HepG2 (cell line): ENCODE results near the gene PDZD2. TPM values are rescaled to one million over a fixed set of nuclear protein-coding genes. Genes with fewer than 3 reads are reported as not detected.
"Not testable (repeated sequence)": the region's sequence is repeated elsewhere in the genome, so short reads cannot be mapped to it uniquely, and the experiment has no call there.

ENCODE experiments used
- ATAC-seq: fragments of 200-7000 bp; cut with Tn5 transposase; 3 replicates; pipeline ENCODE4 v1.9.1; 2020; ENCODE audit warnings: mild to moderate bottlenecking, moderate library complexity
- BruUV-seq: library from RNA; stranded (reverse); fragments of 400-500 nt; replicated peaks from 2 replicates; lab custom pipeline; 2021; lab: Mats Ljungman, UMichigan
- CTCF ChIA-PET: fragments of 300-600 bp; formaldehyde crosslinking; extraction: SDS; loops from one replicate; lab custom pipeline; 2021; ENCODE audit warnings: low total read pairs, inconsistent platforms, low intra/inter-chr PET ratio; lab: Yijun Ruan, JAX
- POLR2A ChIA-PET: fragments of 350-600 bp; sonication (Branson Sonifier 250); formaldehyde crosslinking; loops from one replicate; lab custom pipeline; 2020; ENCODE audit warnings: antibody characterized with exemption, inconsistent platforms; lab: Yijun Ruan, JAX
- DNase-seq: peaks from one replicate; pipeline ENCODE4 v3.0.0-alpha.2; 2015; ENCODE audit warnings: low spot score
- FAIRE-seq: peaks from 3 replicates; lab custom pipeline; 2011; peaks lifted over from hg19 to GRCh38; lab: Jason Lieb, UNC
- H2AFZ ChIP-seq: one replicate; pipeline ENCODE4 v1.6.1; 2011; ENCODE audit warnings: low read length, inconsistent platforms
- H3K27ac ChIP-seq: fragments of 300-600 bp; 3 replicates; pipeline ENCODE4 v1.8.0; 2011; ENCODE audit warnings: mixed run types, mild to moderate bottlenecking, mixed read lengths, low read length, inconsistent platforms; ENCODE audit not compliant: insufficient read depth; ENCODE audit errors: extremely low read length
- H3K27me3 ChIP-seq, 2 experiments: fragments of 200-600 bp in 1 of 2; 2 replicates in 1 of 2; 3 replicates in 1 of 2; pipeline versions ENCODE4 v1.6.0 to v1.8.0; 2011; ENCODE audit warnings: low read length in 2 of 2, mild to moderate bottlenecking in 2 of 2, moderate library complexity in 2 of 2, inconsistent platforms in 1 of 2; ENCODE audit not compliant: insufficient read depth in 2 of 2, control insufficient read depth in 1 of 2
- H3K36me3 ChIP-seq, 2 experiments: fragments of 200-600 bp in 1 of 2; replicated peaks in 1 of 2; 2 replicates in 1 of 2; 3 replicates in 1 of 2; pipeline versions ENCODE4 v1.5.1 to v1.8.0; 2011; ENCODE audit warnings: low read length in 2 of 2, inconsistent platforms in 1 of 2; ENCODE audit not compliant: insufficient read depth in 2 of 2, control insufficient read depth in 1 of 2
- H3K4me1 ChIP-seq: 2 replicates; pipeline ENCODE4 v1.5.1; 2012; ENCODE audit warnings: low read length, inconsistent platforms; ENCODE audit not compliant: insufficient read depth
- H3K4me2 ChIP-seq: 2 replicates; pipeline ENCODE4 v1.6.0; 2011; ENCODE audit warnings: low read depth, low read length, inconsistent platforms
- H3K4me3 ChIP-seq, 3 experiments: fragments of 200-600 bp in 1 of 3; sonication (generic), shearing (Covaris generic) in 1 of 3; replicated peaks in 1 of 3; 2 replicates each; pipeline ENCODE4 v1.5.1; 2011 to 2016; ENCODE audit warnings: low read length in 3 of 3, inconsistent platforms in 2 of 3, low read depth in 2 of 3, mild to moderate bottlenecking in 2 of 3, control low read depth in 1 of 3, mixed read lengths in 1 of 3; ENCODE audit not compliant: insufficient read depth in 1 of 3
- H3K79me2 ChIP-seq: one replicate; pipeline ENCODE4 v1.6.1; 2011; ENCODE audit warnings: low read length, inconsistent platforms; ENCODE audit not compliant: insufficient read depth
- H3K9ac ChIP-seq: 2 replicates; pipeline ENCODE4 v1.6.0; 2011; ENCODE audit warnings: mild to moderate bottlenecking, low read depth, low read length, inconsistent platforms; ENCODE audit not compliant: insufficient read depth
- H3K9me3 ChIP-seq: 2 replicates; pipeline ENCODE4 v1.5.1; 2012; ENCODE audit warnings: mild to moderate bottlenecking, low read length
- H4K20me1 ChIP-seq: 2 replicates; pipeline ENCODE4 v1.6.0; 2011; ENCODE audit warnings: inconsistent platforms, mild to moderate bottlenecking, low read length, moderate library complexity; ENCODE audit not compliant: insufficient read depth
- CEBPB ChIP-seq: IDR thresholded peaks from 2 replicates; pipeline ENCODE4 v1.6.1; 2011; ENCODE audit warnings: low read depth, low read length, improper control_type of control experiment, borderline replicate concordance
- GATAD2A ChIP-seq: IDR thresholded peaks from 2 replicates; pipeline ENCODE4 v1.6.1; 2016
- HNF4A ChIP-seq: sonication (generic); formaldehyde crosslinking; IDR thresholded peaks from 2 replicates; pipeline ENCODE4 v1.4.0; 2020; ENCODE audit warnings: missing genetic modification reagents
- HOXA3 ChIP-seq: sonication (generic); formaldehyde crosslinking; IDR thresholded peaks from 2 replicates; pipeline ENCODE4 v1.5.0; 2020; ENCODE audit warnings: missing genetic modification reagents
- SALL1 ChIP-seq: sonication (generic); formaldehyde crosslinking; IDR thresholded peaks from 2 replicates; pipeline ENCODE4 v1.8.0; 2022; ENCODE audit warnings: mild to moderate bottlenecking, missing genetic modification reagents
- SAP130 ChIP-seq: IDR thresholded peaks from 2 replicates; pipeline ENCODE4 v1.6.1; 2016; ENCODE audit warnings: low read depth
- SNAPC5 ChIP-seq: sonication (generic); formaldehyde crosslinking; IDR thresholded peaks from 2 replicates; pipeline ENCODE4 v1.8.1; 2023; ENCODE audit warnings: mild to moderate bottlenecking, missing genetic modification reagents, borderline replicate concordance
- ZNF121 ChIP-seq: sonication (generic); formaldehyde crosslinking; IDR thresholded peaks from 2 replicates; pipeline ENCODE4 v1.5.0; 2020; ENCODE audit warnings: mild to moderate bottlenecking, missing genetic modification reagents
- ZNF441 ChIP-seq: sonication (generic); formaldehyde crosslinking; IDR thresholded peaks from 2 replicates; pipeline ENCODE4 v1.7.0; 2021; ENCODE audit warnings: missing genetic modification reagents, borderline replicate concordance
- ZNF674 ChIP-seq: sonication (generic); formaldehyde crosslinking; IDR thresholded peaks from 2 replicates; pipeline ENCODE4 v1.5.0; 2020; ENCODE audit warnings: low read depth, mild to moderate bottlenecking, missing genetic modification reagents
- WGBS: methylation state at CpG from one replicate; pipeline ENCODE4 v1.1.6; 2017; ENCODE audit warnings: low lambda C conversion rate; 5-methylcytosine and 5-hydroxymethylcytosine counted together
- in situ Hi-C: cut with HindIII; loops from 2 replicates; pipeline ENCODE4 v1.10.0; 2017; ENCODE audit warnings: low pct_unique_long_range_greater_than_20kb; ENCODE audit not compliant: extremely low pct_ligation_motif_present
- intact Hi-C: fragments of 100-400 bp; cut with micrococcal nuclease; formaldehyde crosslinking; loops from one replicate; pipeline ENCODE4 v1.10.0; 2022; ENCODE audit not compliant: unreplicated experiment
- polyA plus RNA-seq, 8 experiments: library from polyadenylated mRNA; depleted of rRNA in 3 of 8; stranded (reverse) in 7 of 8; unstranded in 1 of 8; fragments of >200 nt; fragmentation: Illumina TruSeq in 4 of 8; extraction: Trizol in 4 of 8; gene quantifications; 2 replicates each; pipeline versions ENCODE4 v1.2.1 to v1.2.3, GENCODE V29; 2011 to 2016; ENCODE audit warnings: low read depth in 4 of 8, missing spikeins in 1 of 8, mixed read lengths in 1 of 8; ENCODE audit not compliant: insufficient read depth in 1 of 8
- total RNA-seq, 5 experiments: library from RNA; depleted of rRNA; stranded (reverse); fragments of >200 nt; fragmentation: Illumina TruSeq; extraction: Trizol; gene quantifications; 2 replicates each; pipeline ENCODE4 v1.2.3, GENCODE V29; 2016; ENCODE audit warnings: low read depth in 1 of 5
- TF ChIP-seq, protein P1 (sequence below): sonication (generic); formaldehyde crosslinking; IDR thresholded peaks from 2 replicates; pipeline ENCODE4 v1.8.1; 2022; ENCODE audit warnings: low read depth, mild to moderate bottlenecking, missing genetic modification reagents
- TF ChIP-seq, protein P2 (sequence below), 2 experiments: fragments of 450-650 bp in 1 of 2; sonication (generic) in 1 of 2; formaldehyde crosslinking; IDR thresholded peaks; 2 replicates each; pipeline versions ENCODE4 v1.5.0 to v1.8.0; 2020 to 2022; ENCODE audit warnings: mild to moderate bottlenecking in 1 of 2, missing genetic modification reagents in 1 of 2

Gene PDZD2
- total and polyA plus RNA-seq, 2 of the 13 experiments (the other 11 are each of a cell fraction or from before 2014, with no cell fraction given), result 0.04 TPM; not detected in 1

DNA sequence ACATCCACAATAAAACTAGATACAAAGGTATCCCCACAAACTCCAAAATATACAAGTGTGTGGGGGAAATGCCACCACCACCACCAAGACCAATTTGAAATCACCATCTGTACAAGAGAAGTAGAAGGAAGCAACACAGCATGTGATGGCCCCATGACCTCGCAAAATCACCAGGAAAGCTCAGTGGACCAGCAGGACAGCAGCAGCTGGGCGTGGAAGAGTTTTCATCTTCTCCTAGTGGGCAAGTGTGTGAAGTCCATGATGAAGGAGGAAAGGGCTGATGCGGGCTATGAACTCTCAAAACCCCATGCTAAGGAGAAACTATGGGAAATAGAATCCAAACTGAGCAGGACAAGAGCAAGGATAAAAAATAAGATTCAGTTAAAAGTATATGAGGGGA is 477.1 kb downstream of the PDZD2 start (continued):
- TF ChIP-seq ZNF674 (CRISPR knock-in tag) (no peak), ZNF121 (CRISPR knock-in tag) (no peak)

- POLR2A ChIA-PET, result no interaction called here
- BruUV-seq, result no TSS peak
Measured at GRCh38 chr5:32116574-32117313, 477.8 kb downstream of the PDZD2 start.

GRCh38 chr5:32118922-32119321 is 480.0 kb downstream of the PDZD2 start:
- H3K27ac ChIP-seq, H2AFZ ChIP-seq, H3K4me2 ChIP-seq, BruUV-seq, H3K4me1 ChIP-seq, H3K27me3 ChIP-seq, in situ Hi-C loops, H3K4me3 ChIP-seq, H3K9ac ChIP-seq, H4K20me1 ChIP-seq, FAIRE-seq, H3K9me3 ChIP-seq, intact Hi-C loops, POLR2A ChIA-PET, CTCF ChIA-PET, H3K79me2 ChIP-seq: not testable (repeated sequence)
- 82% methylated on average over 8 of the region's 8 CpGs for WGBS
- DNase-seq (peak; percentile 43), ATAC-seq (peak; percentile 22; the same call in 1 of the 3 replicates)
- H3K36me3 ChIP-seq, result peaks cover 15 to 47% of the 10 kb centered on the region in 2 experiments
- TF ChIP-seq, protein P1, sequence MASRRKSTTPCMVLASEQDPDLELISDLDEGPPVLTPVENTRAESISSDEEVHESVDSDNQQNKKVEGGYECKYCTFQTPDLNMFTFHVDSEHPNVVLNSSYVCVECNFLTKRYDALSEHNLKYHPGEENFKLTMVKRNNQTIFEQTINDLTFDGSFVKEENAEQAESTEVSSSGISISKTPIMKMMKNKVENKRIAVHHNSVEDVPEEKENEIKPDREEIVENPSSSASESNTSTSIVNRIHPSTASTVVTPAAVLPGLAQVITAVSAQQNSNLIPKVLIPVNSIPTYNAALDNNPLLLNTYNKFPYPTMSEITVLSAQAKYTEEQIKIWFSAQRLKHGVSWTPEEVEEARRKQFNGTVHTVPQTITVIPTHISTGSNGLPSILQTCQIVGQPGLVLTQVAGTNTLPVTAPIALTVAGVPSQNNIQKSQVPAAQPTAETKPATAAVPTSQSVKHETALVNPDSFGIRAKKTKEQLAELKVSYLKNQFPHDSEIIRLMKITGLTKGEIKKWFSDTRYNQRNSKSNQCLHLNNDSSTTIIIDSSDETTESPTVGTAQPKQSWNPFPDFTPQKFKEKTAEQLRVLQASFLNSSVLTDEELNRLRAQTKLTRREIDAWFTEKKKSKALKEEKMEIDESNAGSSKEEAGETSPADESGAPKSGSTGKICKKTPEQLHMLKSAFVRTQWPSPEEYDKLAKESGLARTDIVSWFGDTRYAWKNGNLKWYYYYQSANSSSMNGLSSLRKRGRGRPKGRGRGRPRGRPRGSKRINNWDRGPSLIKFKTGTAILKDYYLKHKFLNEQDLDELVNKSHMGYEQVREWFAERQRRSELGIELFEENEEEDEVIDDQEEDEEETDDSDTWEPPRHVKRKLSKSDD (CRISPR knock-in tag), result 0 out of 2 replicates have a peak, but pooled peaks have one; percentile 38
- TF ChIP-seq, protein P2, sequence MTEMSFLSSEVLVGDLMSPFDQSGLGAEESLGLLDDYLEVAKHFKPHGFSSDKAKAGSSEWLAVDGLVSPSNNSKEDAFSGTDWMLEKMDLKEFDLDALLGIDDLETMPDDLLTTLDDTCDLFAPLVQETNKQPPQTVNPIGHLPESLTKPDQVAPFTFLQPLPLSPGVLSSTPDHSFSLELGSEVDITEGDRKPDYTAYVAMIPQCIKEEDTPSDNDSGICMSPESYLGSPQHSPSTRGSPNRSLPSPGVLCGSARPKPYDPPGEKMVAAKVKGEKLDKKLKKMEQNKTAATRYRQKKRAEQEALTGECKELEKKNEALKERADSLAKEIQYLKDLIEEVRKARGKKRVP (CRISPR knock-in tag; IDR thresholded peaks at IDR 0.05), result 0 out of 4 replicates have a peak, but pooled peaks of 1 of the 2 experiments have one; percentile 31
- peak; percentile 45 for TF ChIP-seq HOXA3 (CRISPR knock-in tag)
- TF ChIP-seq SALL1, result peak; percentile 29; the same call in 1 of the 2 replicates
- peak; percentile 97 for TF ChIP-seq ZNF441 (CRISPR knock-in tag)
- peak; percentile 16; the same call in 1 of the 2 replicates for TF ChIP-seq HNF4A
- peak; percentile 78 for TF ChIP-seq CEBPB
- peak; percentile 40; the same call in 1 of the 2 replicates for TF ChIP-seq GATAD2A (CRISPR knock-in tag)
- TF ChIP-seq SAP130 (CRISPR knock-in tag), result 0 out of 2 replicates have a peak, but pooled peaks have one; percentile 14

More at GRCh38 chr5:32116574-32117313, 477.8 kb downstream of the PDZD2 start:
- Histone ChIP-seq H3K36me3 (peaks cover 16 to 42% of the 10 kb centered on the region in 2 experiments), H3K9me3 (no peaks in the 10 kb centered on the region), H2AFZ (no peak overlapping the region), H3K4me3 (no peak overlapping the region), H3K27me3 (no peaks in the 10 kb centered on the region), H3K4me1 (peaks cover 9% of the 10 kb centered on the region), H3K79me2 (peaks cover 3% of the 10 kb centered on the region), H3K9ac (no peak overlapping the region), H3K4me2 (no peak overlapping the region), H3K27ac (no peak overlapping the region), H4K20me1 (no peaks in the 10 kb centered on the region)
- intact Hi-C loops (no loop called here), in situ Hi-C loops (no loop called here)
- CTCF ChIA-PET, result no interaction called here
- TF ChIP-seq ZNF121 (CRISPR knock-in tag), result peak; percentile 33; the same call in 1 of the 2 replicates
- TF ChIP-seq SNAPC5 (CRISPR knock-in tag), result no peak
- ATAC-seq (no peak), DNase-seq (no peak), FAIRE-seq (no peak)
- 92% methylated on average over 4 of the region's 4 CpGs for WGBS
